Measurements from ENCODE around the gene NID1.

DNA sequence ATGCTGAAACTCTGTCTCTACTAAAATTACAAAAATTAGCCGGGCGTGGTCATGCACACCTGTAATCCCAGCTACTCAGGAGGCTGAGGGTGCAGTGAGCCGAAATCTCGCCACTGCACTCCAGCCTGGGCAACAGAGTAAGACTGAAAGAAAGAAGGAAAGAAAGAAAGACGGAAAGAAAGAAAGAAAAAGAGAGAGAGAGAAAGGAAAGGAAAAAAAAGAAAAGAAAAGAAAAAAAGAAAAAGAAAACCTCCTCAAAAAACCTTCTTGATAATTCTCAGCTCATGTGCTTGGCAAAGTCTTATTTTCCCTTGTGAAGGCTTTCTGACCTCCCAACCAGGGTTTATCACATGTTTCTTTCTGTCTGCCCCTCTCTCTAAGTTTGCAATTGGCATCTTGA is 7.3 kb downstream of the NID1 start:
- TF ChIP-seq, protein P1, sequence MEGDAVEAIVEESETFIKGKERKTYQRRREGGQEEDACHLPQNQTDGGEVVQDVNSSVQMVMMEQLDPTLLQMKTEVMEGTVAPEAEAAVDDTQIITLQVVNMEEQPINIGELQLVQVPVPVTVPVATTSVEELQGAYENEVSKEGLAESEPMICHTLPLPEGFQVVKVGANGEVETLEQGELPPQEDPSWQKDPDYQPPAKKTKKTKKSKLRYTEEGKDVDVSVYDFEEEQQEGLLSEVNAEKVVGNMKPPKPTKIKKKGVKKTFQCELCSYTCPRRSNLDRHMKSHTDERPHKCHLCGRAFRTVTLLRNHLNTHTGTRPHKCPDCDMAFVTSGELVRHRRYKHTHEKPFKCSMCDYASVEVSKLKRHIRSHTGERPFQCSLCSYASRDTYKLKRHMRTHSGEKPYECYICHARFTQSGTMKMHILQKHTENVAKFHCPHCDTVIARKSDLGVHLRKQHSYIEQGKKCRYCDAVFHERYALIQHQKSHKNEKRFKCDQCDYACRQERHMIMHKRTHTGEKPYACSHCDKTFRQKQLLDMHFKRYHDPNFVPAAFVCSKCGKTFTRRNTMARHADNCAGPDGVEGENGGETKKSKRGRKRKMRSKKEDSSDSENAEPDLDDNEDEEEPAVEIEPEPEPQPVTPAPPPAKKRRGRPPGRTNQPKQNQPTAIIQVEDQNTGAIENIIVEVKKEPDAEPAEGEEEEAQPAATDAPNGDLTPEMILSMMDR (conservative IDR thresholded peaks at IDR 0.05): no peak
- TF ChIP-seq ZFX (IDR thresholded peaks at IDR 0.05): no peak

All from C4-2B (cell line).